ENCODE data around the gene RNASE9. TPM values are rescaled to one million over a fixed set of nuclear protein-coding genes. Genes with fewer than 3 reads are reported as not detected.

Gene RNASE9
- total and polyA plus RNA-seq, 2 experiments from 2014 or later: not detected

DNA sequence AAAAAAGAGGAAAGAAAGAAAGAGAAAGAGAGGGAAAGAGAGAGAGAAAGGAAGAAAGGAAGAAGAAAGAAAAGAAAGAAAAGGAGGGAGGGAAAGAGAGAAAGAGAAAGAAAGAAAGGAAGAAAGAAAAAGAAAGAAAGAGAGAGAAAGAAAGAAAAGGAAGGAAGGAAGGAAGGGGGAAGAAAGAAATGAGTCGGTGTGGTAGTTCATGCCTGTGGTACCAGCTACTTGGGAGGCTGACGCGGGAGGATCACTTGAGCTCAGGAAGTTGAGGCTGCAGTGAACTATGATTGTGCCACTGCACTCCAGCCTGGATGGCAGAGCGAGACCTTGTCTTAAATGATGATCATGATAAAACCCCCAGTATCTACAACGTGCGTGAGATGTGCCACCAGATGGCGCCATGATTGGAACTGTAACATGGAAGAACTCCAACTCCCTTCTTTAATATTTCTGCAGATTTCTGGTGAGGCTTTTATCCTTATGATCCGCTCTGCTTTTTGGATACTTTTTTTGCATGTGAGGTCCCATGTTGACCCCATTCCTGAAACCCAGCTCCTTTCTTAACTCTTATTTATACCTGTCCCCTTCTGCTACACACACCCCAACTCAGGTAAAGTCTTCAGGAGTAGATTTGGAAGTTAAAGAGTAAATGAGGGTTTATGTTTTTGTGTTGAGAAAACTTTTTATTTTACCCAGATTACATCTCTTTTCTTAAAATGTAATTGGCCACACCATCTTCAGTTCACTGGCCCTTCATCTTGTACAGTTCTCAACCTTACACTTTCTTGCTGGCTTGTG is 29.9 kb downstream of the RNASE9 start:
- no peak overlapping the region for H3K27ac ChIP-seq
- DNase-seq (ENCODE audit: low spot score): peak; percentile 85
- no peaks in the 10 kb centered on the region for H3K4me1 ChIP-seq (ENCODE audit: insufficient read depth)
- no peak overlapping the region for H3K4me2 ChIP-seq
- H3K27me3 ChIP-seq: no peaks in the 10 kb centered on the region
- 20% methylated on average over 8 of the region's 8 CpGs for WGBS (ENCODE audit: low lambda C conversion rate, missing lambda C conversion rate)
- no peaks in the 10 kb centered on the region for H3K9me3 ChIP-seq (ENCODE audit: low read depth)
- H2AFZ ChIP-seq: no peak overlapping the region
- H3K79me2 ChIP-seq: no peaks in the 10 kb centered on the region
- H3K36me3 ChIP-seq (replicated peaks; ENCODE audit: insufficient read depth, low read depth): no peaks in the 10 kb centered on the region
- no peaks in the 10 kb centered on the region for H3K9me2 ChIP-seq (replicated peaks; ENCODE audit: insufficient read depth)
- no peak overlapping the region for H3K4me3 ChIP-seq
- no peaks in the 10 kb centered on the region for H4K20me1 ChIP-seq (ENCODE audit: insufficient read depth, poor library complexity, severe bottlenecking)
- no peak for TF ChIP-seq EZH2phosphoT487 (IDR thresholded peaks at IDR 0.05; ENCODE audit: low read depth, severe bottlenecking, unreplicated experiment)
- no peak for TF ChIP-seq EZH2 (IDR thresholded peaks at IDR 0.05; ENCODE audit: borderline replicate concordance)
- TF ChIP-seq, protein P1, sequence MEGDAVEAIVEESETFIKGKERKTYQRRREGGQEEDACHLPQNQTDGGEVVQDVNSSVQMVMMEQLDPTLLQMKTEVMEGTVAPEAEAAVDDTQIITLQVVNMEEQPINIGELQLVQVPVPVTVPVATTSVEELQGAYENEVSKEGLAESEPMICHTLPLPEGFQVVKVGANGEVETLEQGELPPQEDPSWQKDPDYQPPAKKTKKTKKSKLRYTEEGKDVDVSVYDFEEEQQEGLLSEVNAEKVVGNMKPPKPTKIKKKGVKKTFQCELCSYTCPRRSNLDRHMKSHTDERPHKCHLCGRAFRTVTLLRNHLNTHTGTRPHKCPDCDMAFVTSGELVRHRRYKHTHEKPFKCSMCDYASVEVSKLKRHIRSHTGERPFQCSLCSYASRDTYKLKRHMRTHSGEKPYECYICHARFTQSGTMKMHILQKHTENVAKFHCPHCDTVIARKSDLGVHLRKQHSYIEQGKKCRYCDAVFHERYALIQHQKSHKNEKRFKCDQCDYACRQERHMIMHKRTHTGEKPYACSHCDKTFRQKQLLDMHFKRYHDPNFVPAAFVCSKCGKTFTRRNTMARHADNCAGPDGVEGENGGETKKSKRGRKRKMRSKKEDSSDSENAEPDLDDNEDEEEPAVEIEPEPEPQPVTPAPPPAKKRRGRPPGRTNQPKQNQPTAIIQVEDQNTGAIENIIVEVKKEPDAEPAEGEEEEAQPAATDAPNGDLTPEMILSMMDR (IDR thresholded peaks at IDR 0.05; ENCODE audit: poor library complexity): peak; percentile 85

DNA sequence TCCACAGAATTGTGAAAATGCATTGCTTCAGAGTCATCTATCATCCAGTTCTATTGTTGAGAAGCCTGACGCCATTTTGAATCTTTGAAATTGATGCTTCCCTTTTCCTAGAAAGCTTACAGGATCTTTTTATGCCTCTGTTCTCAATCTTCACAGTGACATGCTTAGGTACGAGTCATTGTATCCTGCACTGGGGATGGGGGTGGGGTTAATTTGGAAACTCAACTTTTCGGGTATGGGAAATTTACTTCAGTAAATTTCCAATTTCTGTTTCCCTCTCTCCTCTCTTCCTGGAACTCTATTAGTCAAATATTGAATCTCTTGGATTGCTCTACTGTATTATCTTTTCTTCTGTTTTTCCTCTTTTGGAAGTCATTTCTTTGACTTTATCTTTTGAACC is 31.0 kb downstream of the RNASE9 start:
- Histone ChIP-seq H3K9me2 (replicated peaks; ENCODE audit: insufficient read depth) (no peaks in the 10 kb centered on the region), H3K9me3 (ENCODE audit: low read depth) (no peaks in the 10 kb centered on the region), H2AFZ (no peak overlapping the region), H3K4me2 (no peak overlapping the region), H3K4me1 (ENCODE audit: insufficient read depth) (no peaks in the 10 kb centered on the region), H3K36me3 (replicated peaks; ENCODE audit: insufficient read depth, low read depth) (no peaks in the 10 kb centered on the region), H3K4me3 (no peak overlapping the region), H4K20me1 (ENCODE audit: insufficient read depth, poor library complexity, severe bottlenecking) (no peaks in the 10 kb centered on the region), H3K79me2 (no peaks in the 10 kb centered on the region), H3K27ac (no peak overlapping the region), H3K27me3 (no peaks in the 10 kb centered on the region)
- no peak for TF ChIP-seq EZH2phosphoT487 (IDR thresholded peaks at IDR 0.05; ENCODE audit: low read depth, severe bottlenecking, unreplicated experiment)
- no peak for TF ChIP-seq EZH2 (IDR thresholded peaks at IDR 0.05; ENCODE audit: borderline replicate concordance)
- TF ChIP-seq, protein P1 (IDR thresholded peaks at IDR 0.05; ENCODE audit: poor library complexity): no peak
- WGBS (ENCODE audit: low lambda C conversion rate, missing lambda C conversion rate): 82% methylated on average over 3 of the region's 3 CpGs
- no peak for DNase-seq (ENCODE audit: low spot score)

DNA sequence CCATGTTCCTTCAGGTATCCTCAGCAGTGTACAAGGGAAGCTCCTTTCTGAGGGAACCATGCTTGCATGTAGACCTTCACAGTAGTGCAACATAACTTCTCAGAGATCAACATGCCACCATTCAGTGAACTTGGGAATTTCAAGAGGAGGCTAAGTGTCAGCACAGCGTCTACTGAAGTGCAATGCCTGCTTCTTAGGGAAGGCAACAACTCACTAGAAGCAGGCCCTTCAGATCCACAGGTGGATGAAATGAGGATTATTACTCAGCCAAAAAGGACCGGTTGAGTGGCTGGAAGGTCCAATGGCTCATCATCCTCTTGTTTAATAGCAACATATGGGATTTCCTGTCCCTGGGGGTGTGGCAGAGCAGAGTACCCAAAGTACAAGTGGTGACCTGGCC is 36.8 kb downstream of the RNASE9 start:
- DNase-seq (ENCODE audit: low spot score): no peak
- no peak overlapping the region for H2AFZ ChIP-seq
- no peak overlapping the region for H3K4me2 ChIP-seq
- H3K4me1 ChIP-seq (ENCODE audit: insufficient read depth): no peaks in the 10 kb centered on the region
- no peaks in the 10 kb centered on the region for H3K79me2 ChIP-seq
- H3K27ac ChIP-seq: no peak overlapping the region
- no peak overlapping the region for H3K4me3 ChIP-seq
- 86% methylated on average over 2 of the region's 2 CpGs for whole genome bisulfite sequencing (ENCODE audit: low lambda C conversion rate, missing lambda C conversion rate)
- no peaks in the 10 kb centered on the region for H3K9me2 ChIP-seq (replicated peaks; ENCODE audit: insufficient read depth)
- H4K20me1 ChIP-seq (ENCODE audit: insufficient read depth, poor library complexity, severe bottlenecking): no peaks in the 10 kb centered on the region
- no peaks in the 10 kb centered on the region for H3K9me3 ChIP-seq (ENCODE audit: low read depth)
- TF ChIP-seq, protein P1 (IDR thresholded peaks at IDR 0.05; ENCODE audit: poor library complexity): no peak
- no peaks in the 10 kb centered on the region for H3K36me3 ChIP-seq (replicated peaks; ENCODE audit: insufficient read depth, low read depth)
- no peaks in the 10 kb centered on the region for H3K27me3 ChIP-seq
